NCI-H226 (cell line): ENCODE measurements around the gene CTSD.

ENCODE experiments used
- DNase-seq: peaks from one replicate; pipeline ENCODE4 v3.0.0-alpha.2; 2015

Gene CTSD

DNA sequence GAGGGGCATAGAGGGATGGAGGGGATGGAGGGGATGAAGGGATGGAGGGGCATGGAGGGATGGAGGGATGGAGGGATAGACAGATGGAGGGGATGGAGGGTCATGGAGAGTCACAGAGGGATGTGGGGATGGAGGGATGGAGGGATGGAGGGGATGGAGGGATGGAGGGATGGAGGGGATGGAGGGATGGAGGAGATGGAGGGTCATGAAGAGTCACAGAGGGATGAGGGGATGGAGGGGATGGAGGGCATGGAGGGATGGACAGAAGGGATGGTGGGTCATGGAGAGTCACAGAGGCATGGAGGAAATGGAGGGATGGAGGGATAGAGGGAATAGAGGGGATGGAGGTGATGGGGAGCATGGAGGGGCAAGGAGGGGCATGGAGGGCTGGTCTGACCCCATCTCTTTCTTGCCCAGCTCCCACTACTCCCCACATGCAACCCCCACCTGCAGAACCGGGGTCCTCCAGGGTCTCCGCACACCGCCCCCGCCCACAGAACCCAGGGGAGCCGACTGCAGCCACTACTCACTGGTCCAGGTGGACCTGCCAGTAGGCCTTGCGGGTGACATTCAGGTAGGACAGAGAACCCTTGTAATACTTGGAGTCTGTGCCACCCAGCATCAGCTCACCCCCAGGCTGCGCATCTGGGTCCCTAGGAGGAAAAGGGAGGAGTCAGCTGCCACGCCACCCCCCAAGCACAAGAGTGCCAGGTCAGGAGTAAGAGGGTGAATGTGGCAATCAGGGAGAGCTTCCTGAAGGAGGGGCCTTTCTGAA is 9.2 kb downstream of the CTSD start:
- DNase-seq = no peak

DNA sequence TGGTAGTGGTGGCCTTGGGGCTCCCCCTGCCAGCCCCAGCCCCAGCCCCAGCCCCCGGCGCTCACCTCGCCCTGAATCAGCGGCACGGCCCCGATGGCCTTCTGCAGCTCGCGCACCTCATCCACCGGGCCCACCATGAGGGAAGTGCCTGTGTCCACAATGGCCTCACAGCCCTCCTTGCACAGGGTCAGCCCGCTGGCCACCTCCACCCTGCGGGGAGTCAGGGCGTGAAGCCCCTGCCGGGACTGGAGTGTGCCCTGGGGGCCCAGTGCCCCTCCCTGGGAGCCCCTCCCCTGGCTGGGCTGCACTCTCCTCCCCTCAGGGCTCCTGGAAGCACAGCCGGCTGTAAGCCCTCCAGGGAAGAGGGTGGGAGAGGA is 9.8 kb downstream of the CTSD start:
- DNase-seq = no peak

DNA sequence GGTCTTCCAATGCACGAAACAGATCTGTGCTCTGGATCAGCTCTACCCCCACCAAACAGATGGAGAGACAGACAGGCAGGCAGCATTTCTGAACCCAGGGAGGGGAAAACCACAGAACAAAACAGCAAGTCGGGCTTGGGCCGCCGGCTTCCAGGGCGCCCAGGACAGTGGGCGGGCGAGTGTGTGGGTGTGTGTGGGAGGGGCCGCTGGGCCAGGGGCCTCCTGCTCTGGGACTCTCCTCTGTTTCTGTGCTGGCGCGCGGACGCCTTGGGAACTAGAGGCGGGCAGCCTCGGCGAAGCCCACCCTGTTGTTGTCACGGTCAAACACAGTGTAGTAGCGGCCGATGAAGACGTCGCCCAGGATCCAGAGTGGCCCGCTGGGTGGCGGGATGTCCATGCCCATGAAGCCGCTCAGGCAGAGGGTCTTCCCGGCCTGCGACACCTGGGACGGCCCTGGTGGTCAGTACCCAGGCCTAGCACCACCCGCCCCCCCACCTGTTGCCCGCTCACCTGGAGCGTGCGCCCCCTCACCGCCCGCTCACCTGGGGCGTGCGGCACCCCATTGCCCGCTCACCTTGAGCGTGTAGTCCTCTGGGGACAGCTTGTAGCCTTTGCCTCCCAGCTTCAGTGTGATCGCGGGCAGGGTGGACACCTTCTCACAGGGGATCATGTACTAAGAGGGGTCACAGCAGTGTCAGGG is 10.3 kb downstream of the CTSD start:
- no peak for DNase-seq

DNA sequence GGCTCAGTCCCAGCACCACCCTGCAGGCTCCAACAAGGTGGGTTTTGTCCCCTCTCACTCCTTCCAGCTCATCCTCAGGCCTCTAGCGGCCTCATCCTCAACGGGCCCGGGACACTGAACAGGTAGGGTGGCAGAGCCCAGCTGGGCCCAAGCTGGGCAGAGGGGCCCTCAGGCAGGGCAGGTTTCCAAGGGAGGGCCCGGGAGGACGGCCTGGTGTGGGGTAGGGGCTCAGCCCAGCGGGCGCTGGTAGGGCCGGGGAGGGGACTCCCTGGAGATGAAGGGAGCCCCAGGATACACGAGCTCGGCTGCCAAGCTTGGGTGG is 10.9 kb downstream of the CTSD start:
- no peak for DNase-seq

DNA sequence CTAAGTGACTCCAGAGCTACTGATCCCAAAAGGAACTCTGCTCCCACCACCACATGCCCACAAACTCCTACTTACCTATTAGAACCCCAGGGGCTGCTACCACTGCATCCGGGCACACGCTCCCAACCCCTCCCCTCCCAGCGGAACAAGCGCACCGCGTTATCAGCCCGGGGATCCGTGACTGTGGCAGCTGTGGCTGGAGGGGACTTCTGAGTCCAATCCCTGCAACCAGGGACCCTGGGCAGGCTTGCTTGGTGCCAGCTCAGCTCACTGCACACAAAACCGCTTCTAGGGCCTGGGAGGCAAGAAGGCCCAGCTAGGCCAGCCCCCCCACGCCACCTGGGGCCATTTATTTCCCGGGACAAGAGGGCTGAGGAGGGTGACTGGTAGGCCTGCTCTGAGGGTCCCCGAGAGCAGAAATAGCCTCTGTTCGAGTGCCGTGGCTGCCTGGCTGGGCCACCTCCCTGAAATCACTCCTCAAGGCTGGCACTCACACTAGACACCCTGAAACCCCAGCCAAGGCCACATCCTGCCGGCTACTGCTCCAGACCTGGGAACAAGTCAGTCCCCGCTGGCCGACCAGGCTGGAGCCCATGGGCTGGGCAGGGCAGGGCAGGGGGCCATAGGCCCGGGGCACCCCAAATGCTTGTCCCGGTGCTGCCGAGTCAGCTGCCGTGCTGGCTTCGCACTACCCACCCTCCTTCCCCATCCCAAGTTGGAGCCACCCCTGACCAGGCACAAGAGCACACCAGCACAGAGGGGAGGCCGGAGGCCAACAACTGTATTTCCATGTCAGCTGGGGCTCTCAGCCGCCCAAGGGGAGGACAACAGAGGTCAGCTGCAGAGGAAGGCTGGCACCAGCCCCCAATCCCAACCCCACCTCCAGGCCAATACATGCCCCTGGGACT is 11.5 kb downstream of the CTSD start:
- no peak for DNase-seq

DNA sequence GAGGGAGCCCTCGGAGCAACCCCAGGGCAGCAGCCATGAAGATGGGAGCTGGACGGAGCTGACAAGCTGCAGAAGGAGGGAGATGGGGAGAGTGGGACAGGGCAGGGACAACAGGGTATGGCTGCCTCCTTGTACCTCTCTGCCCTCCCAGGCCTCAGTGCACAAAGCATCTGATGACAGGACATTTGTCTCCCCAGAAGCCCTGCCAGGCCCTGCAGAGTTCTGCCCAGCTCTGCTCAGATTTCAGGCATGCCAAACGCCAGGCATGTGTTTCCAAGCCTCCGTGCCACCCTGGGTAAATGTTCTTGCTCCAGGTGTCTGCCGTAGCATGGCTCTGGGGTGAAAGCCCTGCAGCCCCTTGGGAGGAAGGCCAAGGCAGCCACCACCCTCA is 12.2 kb downstream of the CTSD start:
- no peak for DNase-seq

DNA sequence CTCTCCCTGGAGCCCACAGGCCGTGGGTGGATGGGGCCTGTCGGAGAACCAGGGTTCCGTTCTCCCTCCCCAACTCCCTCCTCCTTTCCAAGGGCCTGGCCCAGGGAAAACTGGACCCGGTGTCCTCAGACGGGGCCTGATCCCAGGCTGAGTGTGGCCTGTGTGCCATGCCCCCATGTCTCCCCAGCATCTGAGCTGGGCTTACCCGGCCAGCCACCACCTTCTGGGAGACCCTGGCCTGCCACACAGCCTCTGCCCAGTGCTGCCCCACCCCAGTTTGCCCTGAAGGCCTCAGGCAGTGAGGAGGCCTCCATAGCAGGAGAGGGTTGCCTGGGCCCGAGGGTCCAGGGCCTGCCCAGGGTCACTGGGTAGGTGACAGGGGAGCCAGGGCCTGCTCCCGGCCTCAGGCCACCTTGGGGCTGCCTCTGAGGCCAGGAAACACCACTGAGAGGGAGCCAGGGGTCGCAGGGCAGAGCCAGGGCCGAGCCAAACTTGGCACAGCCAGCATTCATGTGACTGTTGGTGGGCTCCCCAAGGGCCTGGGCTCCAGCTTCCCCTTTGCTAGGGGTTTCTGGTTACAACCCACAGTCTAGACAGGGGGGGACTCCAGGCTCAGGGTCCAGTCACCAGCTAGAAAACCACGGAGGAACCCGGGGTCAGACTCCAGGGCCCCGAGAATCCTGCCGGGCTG is 12.7 kb downstream of the CTSD start:
- DNase-seq = no peak

DNA sequence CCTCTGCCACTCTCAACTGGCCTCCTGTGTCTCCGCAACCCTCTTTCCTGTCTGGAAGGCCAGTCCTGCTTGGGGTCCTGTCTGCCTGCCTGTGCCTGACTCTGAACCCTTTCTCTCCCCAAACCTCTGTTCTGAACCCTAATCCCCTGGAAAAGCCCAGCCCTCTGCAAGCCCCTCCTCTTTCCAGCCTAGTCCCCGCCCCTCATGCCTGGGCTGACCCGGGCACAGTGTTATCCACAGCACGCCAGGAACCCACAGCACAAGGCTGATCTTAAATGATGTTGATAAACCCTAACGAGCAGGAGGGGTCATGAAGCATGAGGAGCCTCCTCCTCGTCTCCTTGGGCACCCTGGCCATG is 13.3 kb downstream of the CTSD start, which contains the start of gene IFITM10:
TSS of gene IFITM10 (minus strand) at position 115 of the 359 bp plus-strand sequence. CDS start 153 bp downstream, outside the sequence.
- DNase-seq = no peak

DNA sequence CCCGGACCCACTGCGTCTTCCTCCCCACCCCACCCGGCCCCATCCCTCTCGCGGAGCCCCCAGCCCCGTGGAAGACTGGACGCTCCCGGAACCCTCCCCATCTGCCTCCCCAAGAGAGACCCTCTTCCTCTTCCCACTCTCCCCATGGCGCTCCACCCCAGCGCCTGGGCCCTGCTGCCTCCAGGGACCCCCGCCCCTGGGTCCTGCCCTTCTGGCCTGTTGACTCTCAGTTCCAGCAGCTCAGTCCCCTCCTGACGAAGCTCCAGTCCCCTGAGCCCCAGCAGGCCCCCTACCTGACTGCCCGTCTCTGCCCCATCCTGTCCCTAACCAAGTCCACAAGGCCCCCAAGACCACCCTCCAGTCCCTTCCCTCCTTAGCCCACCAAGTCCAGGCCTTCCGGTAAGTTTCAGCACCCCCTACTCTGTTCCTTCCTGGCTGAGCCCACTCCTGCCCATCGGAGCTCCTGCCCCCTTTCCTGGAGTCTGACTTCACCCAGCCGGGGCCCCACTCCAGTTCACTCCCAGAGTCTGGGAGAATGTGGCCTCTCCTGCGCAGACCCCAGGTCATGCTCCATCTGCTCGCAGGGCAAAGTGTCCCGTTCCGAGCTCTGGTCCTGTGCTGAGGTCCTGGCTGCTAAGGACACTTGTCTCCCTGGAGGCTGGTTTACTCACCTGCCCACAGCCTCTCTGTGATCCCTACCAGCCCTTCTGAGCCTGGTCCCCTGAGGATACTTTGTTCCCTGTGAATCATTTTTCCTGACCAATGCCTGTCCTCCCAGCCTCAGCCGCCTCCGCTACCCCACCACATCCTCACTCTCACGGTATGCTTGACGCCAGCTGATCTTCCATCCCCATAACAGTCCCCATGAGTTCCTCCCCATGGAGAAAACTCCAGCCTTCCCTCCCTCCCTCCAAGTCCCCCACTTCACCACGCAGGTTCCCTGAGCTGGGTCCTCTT is 14.1 kb downstream of the CTSD start:
- peak; percentile 37 for DNase-seq

DNA sequence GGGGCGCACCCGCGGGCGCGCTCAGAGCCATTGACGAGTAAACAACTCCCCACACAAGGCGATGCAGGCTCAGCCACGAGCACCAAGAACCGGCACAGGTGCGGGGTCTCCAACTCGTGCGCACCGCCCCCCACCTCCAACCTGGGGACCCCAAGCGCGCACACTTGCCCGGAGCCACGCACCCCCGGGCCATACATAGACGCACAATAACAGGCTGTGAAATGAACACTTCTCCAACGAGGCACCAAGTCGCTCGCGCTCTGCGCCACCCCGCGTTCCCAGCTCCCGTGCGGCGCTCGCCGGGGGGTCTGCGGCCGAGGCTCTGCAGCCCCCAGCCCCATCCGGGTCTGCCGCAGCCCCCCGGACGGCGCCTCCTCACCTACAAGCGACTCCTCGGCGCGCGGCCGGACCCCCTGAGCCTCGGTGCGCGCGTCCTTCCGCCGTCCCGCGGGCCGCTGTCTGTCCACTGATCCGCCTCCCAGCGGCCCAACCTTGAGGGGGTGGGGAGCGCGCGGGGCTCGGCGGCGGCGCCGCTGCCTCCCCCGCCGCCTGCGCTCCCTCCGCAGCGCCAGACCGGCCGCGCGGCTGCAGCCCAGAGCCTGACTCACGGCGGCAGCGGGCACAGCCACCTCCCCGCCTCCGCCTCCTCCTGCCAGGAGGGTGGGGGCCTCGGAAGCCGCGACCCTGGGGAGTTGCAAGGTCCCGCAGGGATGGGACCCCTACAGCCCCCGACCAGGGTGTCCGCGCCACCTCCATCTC is 14.9 kb downstream of the CTSD start:
- peak; percentile 26 for DNase-seq

DNA sequence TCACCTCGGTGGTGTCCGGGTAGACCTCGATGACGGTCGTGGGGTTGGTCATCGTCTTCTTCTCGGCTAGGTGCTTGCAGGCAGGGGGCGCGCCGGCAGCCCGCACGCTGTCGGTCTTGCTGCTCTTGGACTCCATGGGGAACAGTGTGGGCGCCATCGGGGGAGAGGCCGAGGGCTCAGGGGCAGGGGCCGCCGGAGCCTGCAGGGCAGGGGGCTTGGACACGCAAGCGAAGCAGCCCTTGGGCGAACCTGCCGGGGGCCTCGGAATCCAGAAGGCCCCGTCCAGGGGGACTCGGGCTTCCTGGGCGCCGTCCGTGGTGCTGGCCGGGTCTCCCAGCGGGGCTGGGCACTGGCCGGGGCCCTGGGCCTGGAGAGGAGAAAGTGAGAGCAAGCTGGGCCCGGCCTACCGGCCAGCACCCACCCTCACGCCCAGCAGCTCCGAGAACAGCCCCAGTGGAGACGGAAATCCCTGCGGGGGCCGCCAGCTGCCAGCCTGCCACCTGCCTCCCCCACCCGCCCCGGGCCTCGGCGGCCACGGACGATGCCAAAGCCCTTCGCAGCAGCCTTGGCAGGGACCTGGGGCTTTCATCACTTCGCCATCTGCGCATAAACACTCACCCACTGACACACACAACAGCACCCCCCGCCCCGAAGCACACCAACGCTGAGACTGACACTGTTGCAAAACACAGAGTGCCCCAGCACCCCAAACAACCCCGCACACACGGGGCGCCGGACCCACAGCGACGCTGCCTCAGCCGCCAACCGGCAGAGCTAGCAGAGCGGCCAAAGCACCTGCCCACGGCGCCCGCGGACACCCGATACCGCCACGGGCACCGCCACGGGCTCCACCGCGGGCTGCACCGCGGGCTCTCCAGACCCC is 15.7 kb downstream of the CTSD start:
- no peak for DNase-seq

DNA sequence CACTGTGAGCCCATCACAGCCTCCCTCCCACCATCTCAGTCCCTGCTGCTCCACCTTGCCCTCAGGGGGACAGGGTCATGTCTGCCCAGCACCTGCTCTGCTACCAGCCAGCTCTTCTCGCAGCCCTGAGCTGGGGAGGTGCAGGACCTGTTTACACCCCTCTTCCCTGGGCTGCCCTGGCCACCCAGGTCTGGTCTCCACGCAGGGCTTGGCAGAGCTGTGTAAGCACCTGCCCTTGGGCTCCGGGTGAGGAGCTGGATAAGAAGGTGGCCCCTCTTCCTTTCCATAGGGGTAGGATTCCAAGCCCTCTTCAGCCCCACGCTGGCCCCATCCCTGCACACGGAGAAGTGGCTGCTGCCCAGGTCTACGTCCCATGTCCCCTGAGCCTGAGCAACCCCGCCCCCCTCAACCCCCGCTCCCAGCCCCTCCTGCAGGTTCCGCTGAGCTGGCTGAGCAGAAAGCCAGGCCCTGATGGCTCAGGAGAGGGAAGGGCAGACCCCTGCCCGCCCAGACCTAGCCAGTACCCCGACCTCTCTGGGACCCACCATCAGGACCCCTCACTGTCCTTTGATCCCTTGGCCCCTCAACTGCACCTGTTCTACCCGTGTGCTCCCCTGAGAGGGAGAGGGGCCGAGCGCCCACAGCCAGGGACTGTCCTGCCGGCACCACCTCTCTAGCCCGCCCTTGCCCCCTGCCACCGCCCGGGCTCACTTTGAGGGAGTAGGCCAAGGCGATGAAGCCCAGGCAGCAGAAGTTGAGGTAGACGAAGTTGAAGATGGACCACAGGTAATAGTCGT is 16.6 kb downstream of the CTSD start:
- DNase-seq = no peak

DNA sequence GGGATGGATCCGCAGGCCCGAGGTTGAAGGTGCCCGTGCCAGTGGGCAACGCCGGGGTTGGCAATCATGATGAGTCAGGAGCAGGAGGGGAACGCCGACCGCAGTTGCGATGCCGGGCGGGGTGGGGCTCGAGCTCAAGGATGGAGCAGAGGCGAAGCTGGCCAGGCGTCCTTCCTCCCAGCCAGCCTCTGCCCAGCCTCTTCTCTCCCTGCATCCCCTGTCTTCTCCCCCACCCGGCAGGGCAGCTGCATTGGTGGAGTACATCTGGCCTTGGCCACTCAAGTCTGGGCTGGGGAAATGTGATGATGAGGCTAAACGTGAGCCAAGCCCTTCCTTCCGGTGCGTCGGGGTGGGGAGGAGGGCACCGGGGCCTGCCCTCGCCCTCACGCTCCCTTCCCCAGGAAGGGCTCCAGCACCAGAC is 17.2 kb downstream of the CTSD start:
- DNase-seq = no peak

DNA sequence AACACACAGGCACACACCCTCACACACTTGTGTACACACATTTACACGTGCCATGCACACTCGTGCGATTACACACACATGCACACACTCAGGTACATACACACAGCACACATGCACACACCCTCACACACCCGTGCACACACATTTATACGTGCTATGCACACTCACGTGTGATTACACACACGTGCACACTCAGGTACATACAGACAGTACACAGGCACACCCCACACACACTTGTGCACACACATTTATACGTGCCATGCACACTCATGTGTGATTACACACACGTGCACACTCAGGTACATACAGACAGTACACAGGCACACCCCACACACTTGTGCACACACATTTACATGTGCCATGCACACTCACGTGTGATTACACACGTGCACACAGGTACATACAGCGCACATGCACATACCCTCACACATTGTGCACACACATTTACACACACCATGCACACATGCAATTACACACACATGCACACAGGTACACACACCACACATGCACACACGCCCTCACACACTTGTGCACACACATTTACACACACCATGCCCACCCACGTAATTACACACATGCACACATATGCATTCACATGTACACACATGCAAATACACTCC is 17.9 kb downstream of the CTSD start:
- DNase-seq = no peak

DNA sequence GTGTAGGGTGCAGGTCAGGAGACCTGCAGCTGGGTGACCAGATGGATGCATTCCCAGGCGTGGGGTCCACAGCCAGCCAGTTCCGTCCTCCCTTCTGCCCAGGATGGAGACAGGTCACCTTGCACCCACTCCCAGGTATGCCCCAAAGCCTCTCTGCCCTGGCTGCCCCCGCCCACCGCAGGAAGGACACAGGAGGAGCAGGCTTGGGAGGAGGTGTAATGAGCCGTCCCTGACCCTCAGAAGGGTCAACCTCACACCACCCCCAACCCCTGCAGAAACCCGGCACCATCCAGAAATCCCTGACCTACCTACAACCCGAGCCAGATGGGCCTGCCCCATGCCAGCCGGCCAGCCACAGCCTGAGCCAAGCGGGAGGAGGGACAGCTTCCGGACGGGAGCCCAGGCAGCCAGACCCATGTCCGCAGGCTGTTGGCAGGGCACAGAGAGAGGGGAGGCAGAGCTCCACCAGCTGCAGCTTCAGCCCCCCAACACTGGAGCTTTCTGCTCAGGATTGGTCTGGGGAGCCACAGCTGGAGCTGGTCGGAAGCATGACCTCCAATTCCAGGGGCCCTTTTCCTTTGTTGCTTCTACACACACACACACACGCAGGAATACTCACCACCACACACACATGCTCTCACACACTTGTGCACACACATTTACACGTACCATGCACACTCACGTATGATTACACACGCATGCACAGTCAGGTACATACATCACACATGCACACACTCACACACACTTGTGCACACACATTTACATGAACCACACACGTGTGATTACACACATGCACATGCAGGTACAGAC is 18.6 kb downstream of the CTSD start:
- DNase-seq = no peak

DNA sequence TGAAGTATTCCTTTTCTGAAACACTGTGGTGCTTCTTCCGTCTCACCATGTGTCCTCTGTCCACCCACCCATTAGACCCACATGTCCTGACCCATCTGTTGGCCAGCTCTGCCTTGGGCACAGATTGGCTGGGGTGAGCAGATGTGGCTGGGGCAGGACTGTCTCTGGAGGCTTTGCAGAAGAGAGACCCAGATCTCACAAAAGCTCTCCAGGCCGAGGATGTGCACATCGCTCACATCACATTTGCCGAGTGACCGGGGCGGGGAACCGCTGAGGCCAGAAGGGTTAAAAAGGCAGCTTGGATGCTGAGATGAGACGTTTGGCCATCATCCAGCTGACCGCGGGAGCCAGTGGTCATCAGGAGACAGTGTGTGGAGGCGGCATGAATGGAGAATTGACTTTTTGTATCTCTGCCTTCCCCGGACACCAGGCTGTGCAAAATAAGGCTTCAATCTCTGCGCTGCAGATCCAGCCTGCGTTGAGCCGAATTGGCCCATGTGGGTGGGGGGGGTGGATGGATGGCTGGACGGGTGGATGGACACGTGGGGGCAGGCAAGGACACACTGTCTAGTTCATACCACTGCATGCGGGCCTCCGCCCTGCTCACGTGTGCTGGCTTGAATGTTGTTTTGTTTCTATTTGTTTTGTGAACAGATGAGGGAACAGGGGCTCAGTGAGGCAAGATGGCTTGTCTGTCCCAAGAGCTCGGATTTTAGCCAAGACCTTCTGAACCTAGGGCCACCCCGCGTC is 19.4 kb downstream of the CTSD start:
- no peak for DNase-seq

DNA sequence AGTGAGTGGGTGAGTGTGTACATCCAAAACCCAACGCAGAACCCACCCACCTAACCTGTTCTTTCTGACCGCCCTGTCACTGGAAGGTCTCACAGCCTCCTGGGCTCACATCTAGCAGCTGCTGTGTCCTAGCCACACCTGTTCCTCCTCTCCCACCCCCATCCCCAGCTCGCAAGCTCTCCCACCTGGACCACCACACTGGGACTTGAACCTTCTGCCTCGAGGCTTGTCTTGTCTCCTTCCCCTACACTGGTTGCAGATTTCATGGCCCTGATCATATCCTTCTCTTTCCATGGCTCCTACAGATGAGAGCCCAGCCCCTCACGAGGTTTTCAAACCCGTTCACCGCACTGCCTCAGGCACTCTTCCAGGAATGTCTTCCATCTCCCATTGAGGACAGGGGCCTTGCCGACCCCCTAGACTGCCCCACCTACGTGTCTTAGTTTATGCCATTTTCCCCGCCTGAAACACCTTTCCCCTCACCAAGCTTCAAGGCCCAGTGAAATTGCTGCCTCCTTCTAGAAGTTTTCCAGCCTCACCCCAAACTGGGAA is 20.1 kb downstream of the CTSD start:
- no peak for DNase-seq
